Measurements from ENCODE around the gene ARAF.

ARAF gene

GRCh38 chrX:47574547-47575301 lies 13.7 kb downstream of the ARAF start:
- Histone ChIP-seq H3F3A (ENCODE audit: insufficient read depth, low read length) (no peaks in the 10 kb centered on the region), H3K9ac (ENCODE audit: low read length) (no peak overlapping the region), H3K9me2 (replicated peaks; ENCODE audit: insufficient read depth, low read length) (no peaks in the 10 kb centered on the region), H3K4me3 (ENCODE audit: low read length) (no peak overlapping the region), H2AFZ (ENCODE audit: low read length) (no peak overlapping the region), H3K79me2 (ENCODE audit: low read length) (no peaks in the 10 kb centered on the region), H3K9me3 (replicated peaks; ENCODE audit: insufficient read depth, low read length) (no peaks in the 10 kb centered on the region), H3K36me3 (replicated peaks; ENCODE audit: insufficient read depth, low read length) (no peaks in the 10 kb centered on the region), H3K27ac (ENCODE audit: low read length) (no peak overlapping the region), H3K4me2 (ENCODE audit: low read depth, low read length) (no peak overlapping the region), H3K4me1 (ENCODE audit: low read length) (no peaks in the 10 kb centered on the region), H4K20me1 (ENCODE audit: insufficient read depth, low read length) (no peaks in the 10 kb centered on the region), H3K27me3 (replicated peaks; ENCODE audit: insufficient read depth, low read length) (no peaks in the 10 kb centered on the region)
- no peak for DNase-seq
- no peak for TF ChIP-seq EZH2 (optimal IDR thresholded peaks at IDR 0.05; ENCODE audit: low read depth, low read length)
- no peak for TF ChIP-seq CTCF (IDR thresholded peaks at IDR 0.05; ENCODE audit: low read length)
- TF ChIP-seq EZH2phosphoT487 (IDR thresholded peaks at IDR 0.05; ENCODE audit: low read length): no peak

GRCh38 chrX:47576021-47576898 lies 15.3 kb downstream of the ARAF start:
- no peak overlapping the region for H3K9ac ChIP-seq (ENCODE audit: low read length)
- H3K27ac ChIP-seq (ENCODE audit: low read length): no peak overlapping the region
- H3F3A ChIP-seq (ENCODE audit: insufficient read depth, low read length): no peaks in the 10 kb centered on the region
- no peaks in the 10 kb centered on the region for H4K20me1 ChIP-seq (ENCODE audit: insufficient read depth, low read length)
- no peak overlapping the region for H3K4me2 ChIP-seq (ENCODE audit: low read depth, low read length)
- no peaks in the 10 kb centered on the region for H3K79me2 ChIP-seq (ENCODE audit: low read length)
- no peaks in the 10 kb centered on the region for H3K9me3 ChIP-seq (replicated peaks; ENCODE audit: insufficient read depth, low read length)
- H3K27me3 ChIP-seq (replicated peaks; ENCODE audit: insufficient read depth, low read length): no peaks in the 10 kb centered on the region
- no peaks in the 10 kb centered on the region for H3K4me1 ChIP-seq (ENCODE audit: low read length)
- H3K36me3 ChIP-seq (replicated peaks; ENCODE audit: insufficient read depth, low read length): no peaks in the 10 kb centered on the region
- no peak overlapping the region for H3K4me3 ChIP-seq (ENCODE audit: low read length)
- TF ChIP-seq EZH2 (optimal IDR thresholded peaks at IDR 0.05; ENCODE audit: low read depth, low read length) (no peak), EZH2phosphoT487 (IDR thresholded peaks at IDR 0.05; ENCODE audit: low read length) (no peak), CTCF (IDR thresholded peaks at IDR 0.05; ENCODE audit: low read length) (no peak)
- DNase-seq: no peak
- H2AFZ ChIP-seq (ENCODE audit: low read length): no peak overlapping the region
- H3K9me2 ChIP-seq (replicated peaks; ENCODE audit: insufficient read depth, low read length): no peaks in the 10 kb centered on the region

GRCh38 chrX:47577424-47577823 lies 16.4 kb downstream of the ARAF start:
- TF ChIP-seq EZH2 (optimal IDR thresholded peaks at IDR 0.05; ENCODE audit: low read depth, low read length) (no peak), CTCF (IDR thresholded peaks at IDR 0.05; ENCODE audit: low read length) (no peak), EZH2phosphoT487 (IDR thresholded peaks at IDR 0.05; ENCODE audit: low read length) (no peak)
- Histone ChIP-seq H3K27me3 (replicated peaks; ENCODE audit: insufficient read depth, low read length) (no peaks in the 10 kb centered on the region), H3K36me3 (replicated peaks; ENCODE audit: insufficient read depth, low read length) (no peaks in the 10 kb centered on the region), H3K4me2 (ENCODE audit: low read depth, low read length) (no peak overlapping the region), H4K20me1 (ENCODE audit: insufficient read depth, low read length) (no peaks in the 10 kb centered on the region), H3K9me2 (replicated peaks; ENCODE audit: insufficient read depth, low read length) (no peaks in the 10 kb centered on the region), H3K4me1 (ENCODE audit: low read length) (0 out of 2 replicates have a peak, but pooled peaks cover 5% of the 10 kb centered on the region), H3K9me3 (replicated peaks; ENCODE audit: insufficient read depth, low read length) (no peaks in the 10 kb centered on the region), H3K4me3 (ENCODE audit: low read length) (no peak overlapping the region), H2AFZ (ENCODE audit: low read length) (no peak overlapping the region), H3K27ac (ENCODE audit: low read length) (no peak overlapping the region), H3K9ac (ENCODE audit: low read length) (no peak overlapping the region), H3F3A (ENCODE audit: insufficient read depth, low read length) (no peaks in the 10 kb centered on the region), H3K79me2 (ENCODE audit: low read length) (no peaks in the 10 kb centered on the region)
- DNase-seq: no peak

All from MM.1S (cell line).